Measurements from ENCODE around the gene OR2T2. TPM values are rescaled to one million over a fixed set of nuclear protein-coding genes. Genes with fewer than 3 reads are reported as not detected.
"Not testable (repeated sequence)": the region's sequence is repeated elsewhere in the genome, so short reads cannot be mapped to it uniquely, and the experiment has no call there.

Gene OR2T2
- total and polyA plus RNA-seq, 2 donors (not counting 1 experiment from before 2014, with no cell fraction given) = not detected

- H4K20me1 ChIP-seq (ENCODE audit: control insufficient read depth, extremely low read depth, insufficient read depth, low read length); H2AFZ ChIP-seq (ENCODE audit: low read length): not testable (repeated sequence)
Measured at GRCh38 chr1:248448409-248449074, 3.1 kb downstream of the OR2T2 start.

DNA sequence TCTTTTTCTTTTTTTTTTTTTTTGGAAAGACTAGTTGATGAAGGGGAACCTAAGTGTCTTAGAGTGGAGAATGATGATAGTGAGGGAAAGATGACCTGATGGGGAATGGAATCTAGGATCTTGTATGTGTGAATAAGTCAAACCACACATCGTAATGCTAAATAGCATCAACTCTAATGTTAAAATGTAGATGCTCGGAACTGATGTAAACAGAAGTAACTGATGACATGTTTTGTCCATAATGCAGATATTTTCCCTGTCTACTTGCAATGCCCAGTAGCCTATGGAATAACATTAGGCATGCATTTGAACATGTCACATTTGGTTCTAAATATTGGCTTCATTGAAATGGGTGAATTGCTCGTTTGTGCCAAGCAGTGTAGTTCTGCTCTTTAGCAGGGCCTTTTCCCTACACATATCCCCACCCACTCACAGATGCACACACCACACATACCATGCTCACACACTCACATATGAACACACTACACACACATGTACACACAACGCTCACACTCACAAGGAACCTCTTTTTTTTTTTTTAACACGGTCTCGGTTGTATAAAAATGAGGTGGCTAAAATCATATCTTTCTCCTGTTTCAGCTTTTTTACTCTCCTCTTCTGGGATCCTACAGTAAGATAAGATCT is 4.5 kb downstream of the OR2T2 start:
- H3K27ac ChIP-seq (ENCODE audit: insufficient read depth, low read length); H3K4me2 ChIP-seq (ENCODE audit: extremely low read depth, insufficient read depth, low read length); H3K79me2 ChIP-seq (ENCODE audit: control insufficient read depth, insufficient read depth, low read length); DNase-seq (ENCODE audit: low read depth in 2 of 2); H3K9ac ChIP-seq (ENCODE audit: insufficient read depth, low read length); H3K4me3 ChIP-seq (replicated peaks in 1 of 4; ENCODE audit: control extremely low read depth in 1 of 4, insufficient read depth in 1 of 4, low read depth in 3 of 4, low read length in 4 of 4); H4K20me1 ChIP-seq (ENCODE audit: control insufficient read depth, extremely low read depth, insufficient read depth, low read length); H3K27me3 ChIP-seq (ENCODE audit: control insufficient read depth, insufficient read depth, low read length); H3K36me3 ChIP-seq (ENCODE audit: control insufficient read depth, insufficient read depth, low read length); H2AFZ ChIP-seq (ENCODE audit: low read length); H3K9me3 ChIP-seq (ENCODE audit: control insufficient read depth, insufficient read depth, low read depth, low read length); H3K4me1 ChIP-seq (ENCODE audit: control insufficient read depth, extremely low read depth, insufficient read depth, low read length): not testable (repeated sequence)

More at GRCh38 chr1:248448409-248449074, 3.1 kb downstream of the OR2T2 start:
- not testable (repeated sequence) for H3K36me3 ChIP-seq (ENCODE audit: control insufficient read depth, insufficient read depth, low read length); H3K79me2 ChIP-seq (ENCODE audit: control insufficient read depth, insufficient read depth, low read length); DNase-seq (ENCODE audit: low read depth in 2 of 2); H3K9ac ChIP-seq (ENCODE audit: insufficient read depth, low read length); H3K27ac ChIP-seq (ENCODE audit: insufficient read depth, low read length); H3K4me3 ChIP-seq (replicated peaks in 1 of 4; ENCODE audit: control extremely low read depth in 1 of 4, insufficient read depth in 1 of 4, low read depth in 3 of 4, low read length in 4 of 4); H3K4me1 ChIP-seq (ENCODE audit: control insufficient read depth, extremely low read depth, insufficient read depth, low read length); H3K27me3 ChIP-seq (ENCODE audit: control insufficient read depth, insufficient read depth, low read length); H3K4me2 ChIP-seq (ENCODE audit: extremely low read depth, insufficient read depth, low read length); H3K9me3 ChIP-seq (ENCODE audit: control insufficient read depth, insufficient read depth, low read depth, low read length)

GRCh38 chr1:248450466-248451145 is 5.2 kb downstream of the OR2T2 start:
- not testable (repeated sequence) for H3K79me2 ChIP-seq (ENCODE audit: control insufficient read depth, insufficient read depth, low read length); H3K9me3 ChIP-seq (ENCODE audit: control insufficient read depth, insufficient read depth, low read depth, low read length); H3K4me1 ChIP-seq (ENCODE audit: control insufficient read depth, extremely low read depth, insufficient read depth, low read length); DNase-seq (ENCODE audit: low read depth in 2 of 2); H3K4me2 ChIP-seq (ENCODE audit: extremely low read depth, insufficient read depth, low read length); H3K27me3 ChIP-seq (ENCODE audit: control insufficient read depth, insufficient read depth, low read length); H3K9ac ChIP-seq (ENCODE audit: insufficient read depth, low read length); H4K20me1 ChIP-seq (ENCODE audit: control insufficient read depth, extremely low read depth, insufficient read depth, low read length); H3K27ac ChIP-seq (ENCODE audit: insufficient read depth, low read length); H3K36me3 ChIP-seq (ENCODE audit: control insufficient read depth, insufficient read depth, low read length); H2AFZ ChIP-seq (ENCODE audit: low read length); H3K4me3 ChIP-seq (replicated peaks in 1 of 4; ENCODE audit: control extremely low read depth in 1 of 4, insufficient read depth in 1 of 4, low read depth in 3 of 4, low read length in 4 of 4)

DNA sequence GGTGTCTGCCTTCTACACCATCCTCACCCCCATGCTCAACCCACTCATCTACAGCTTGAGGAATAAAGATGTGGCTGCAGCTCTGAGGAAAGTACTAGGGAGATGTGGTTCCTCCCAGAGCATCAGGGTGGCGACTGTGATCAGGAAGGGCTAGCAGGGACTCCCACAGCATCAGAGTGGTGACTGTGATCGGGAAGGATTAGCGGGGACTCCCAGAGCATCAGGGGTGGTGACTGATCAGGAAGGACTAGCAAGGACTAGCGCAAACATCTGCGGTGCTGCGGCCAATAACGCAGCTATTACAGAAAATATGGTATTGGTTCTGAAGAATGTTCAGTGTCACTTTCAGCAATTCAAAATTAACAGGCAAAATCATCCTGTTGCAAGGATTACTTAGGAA is 8.2 kb downstream of the OR2T2 start:
- not testable (repeated sequence) for H3K9me3 ChIP-seq (ENCODE audit: control insufficient read depth, insufficient read depth, low read depth, low read length); H3K4me3 ChIP-seq (replicated peaks in 1 of 4; ENCODE audit: control extremely low read depth in 1 of 4, insufficient read depth in 1 of 4, low read depth in 3 of 4, low read length in 4 of 4); H3K36me3 ChIP-seq (ENCODE audit: control insufficient read depth, insufficient read depth, low read length); H3K27me3 ChIP-seq (ENCODE audit: control insufficient read depth, insufficient read depth, low read length); H3K4me2 ChIP-seq (ENCODE audit: extremely low read depth, insufficient read depth, low read length); H2AFZ ChIP-seq (ENCODE audit: low read length); H4K20me1 ChIP-seq (ENCODE audit: control insufficient read depth, extremely low read depth, insufficient read depth, low read length); H3K9ac ChIP-seq (ENCODE audit: insufficient read depth, low read length); H3K4me1 ChIP-seq (ENCODE audit: control insufficient read depth, extremely low read depth, insufficient read depth, low read length); H3K27ac ChIP-seq (ENCODE audit: insufficient read depth, low read length); H3K79me2 ChIP-seq (ENCODE audit: control insufficient read depth, insufficient read depth, low read length); DNase-seq (ENCODE audit: low read depth in 2 of 2)

DNA sequence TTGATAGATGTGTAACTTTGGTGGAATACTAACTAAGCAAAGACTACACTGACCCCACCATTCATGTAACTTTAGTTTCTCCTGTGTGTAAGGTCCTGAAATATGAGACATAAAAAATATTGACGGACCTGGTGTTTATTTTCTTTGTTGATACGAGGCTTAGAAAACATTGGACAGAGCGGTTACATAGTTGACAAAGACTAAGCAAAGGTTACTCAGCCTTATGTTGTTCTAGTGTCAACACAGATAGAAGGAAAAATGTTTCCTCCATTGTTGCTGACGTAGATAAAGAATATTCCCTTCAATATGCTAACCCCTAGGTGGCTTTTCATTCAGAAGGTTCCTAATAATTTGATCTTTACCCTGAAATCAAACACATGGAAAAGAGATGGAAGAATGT is 9.6 kb downstream of the OR2T2 start:
- not testable (repeated sequence) for H2AFZ ChIP-seq (ENCODE audit: low read length); H3K9ac ChIP-seq (ENCODE audit: insufficient read depth, low read length); DNase-seq (ENCODE audit: low read depth in 2 of 2); H3K36me3 ChIP-seq (ENCODE audit: control insufficient read depth, insufficient read depth, low read length); H3K79me2 ChIP-seq (ENCODE audit: control insufficient read depth, insufficient read depth, low read length); H3K27me3 ChIP-seq (ENCODE audit: control insufficient read depth, insufficient read depth, low read length); H3K4me3 ChIP-seq (replicated peaks in 1 of 4; ENCODE audit: control extremely low read depth in 1 of 4, insufficient read depth in 1 of 4, low read depth in 3 of 4, low read length in 4 of 4); H3K9me3 ChIP-seq (ENCODE audit: control insufficient read depth, insufficient read depth, low read depth, low read length); H3K27ac ChIP-seq (ENCODE audit: insufficient read depth, low read length); H3K4me2 ChIP-seq (ENCODE audit: extremely low read depth, insufficient read depth, low read length); H4K20me1 ChIP-seq (ENCODE audit: control insufficient read depth, extremely low read depth, insufficient read depth, low read length); H3K4me1 ChIP-seq (ENCODE audit: control insufficient read depth, extremely low read depth, insufficient read depth, low read length)

- H4K20me1 ChIP-seq (ENCODE audit: control insufficient read depth, extremely low read depth, insufficient read depth, low read length); H3K27me3 ChIP-seq (ENCODE audit: control insufficient read depth, insufficient read depth, low read length); H3K4me3 ChIP-seq (replicated peaks in 1 of 4; ENCODE audit: control extremely low read depth in 1 of 4, insufficient read depth in 1 of 4, low read depth in 3 of 4, low read length in 4 of 4); H3K36me3 ChIP-seq (ENCODE audit: control insufficient read depth, insufficient read depth, low read length); DNase-seq (ENCODE audit: low read depth in 2 of 2); H2AFZ ChIP-seq (ENCODE audit: low read length); H3K9me3 ChIP-seq (ENCODE audit: control insufficient read depth, insufficient read depth, low read depth, low read length); H3K4me1 ChIP-seq (ENCODE audit: control insufficient read depth, extremely low read depth, insufficient read depth, low read length); H3K4me2 ChIP-seq (ENCODE audit: extremely low read depth, insufficient read depth, low read length); H3K27ac ChIP-seq (ENCODE audit: insufficient read depth, low read length); H3K9ac ChIP-seq (ENCODE audit: insufficient read depth, low read length); H3K79me2 ChIP-seq (ENCODE audit: control insufficient read depth, insufficient read depth, low read length): not testable (repeated sequence)
Measured at GRCh38 chr1:248456635-248457034, 11.2 kb downstream of the OR2T2 start.

All from fibroblast of lung (primary cell).